Measurements from ENCODE around the gene ZMYND15. TPM values are rescaled to one million over a fixed set of nuclear protein-coding genes. Genes with fewer than 3 reads are reported as not detected.

The ZMYND15 gene
- polyA plus RNA-seq, 1 experiment, result 0.14 TPM

GRCh38 chr17:4782652-4783051 is 43.0 kb downstream of the ZMYND15 start:
- H3K27me3 ChIP-seq (ENCODE audit: control insufficient read depth, insufficient read depth, low read length), result peaks cover 65% of the 10 kb centered on the region
- H3K9me3 ChIP-seq (ENCODE audit: control insufficient read depth, insufficient read depth, low read length), result peaks cover 6% of the 10 kb centered on the region; the same call in 1 of the 2 replicates
- no peak overlapping the region for H3K4me3 ChIP-seq (ENCODE audit: low read depth, low read length)
- TF ChIP-seq CTCF (IDR thresholded peaks at IDR 0.05; ENCODE audit: low read depth, low read length), result no peak
- no peak for DNase-seq (ENCODE audit: low read depth, low spot score)
- H3K27ac ChIP-seq (ENCODE audit: low read depth, low read length), result no peak overlapping the region
- ChIA-PET POLR2A (no interaction called here), CTCF (no interaction called here)

- ChIA-PET CTCF (interaction anchor here (0.7 to 5.7 kb wide), 2 partner anchors 104 kb away, joined by 3 to 46 read pairs; no protein-coding TSS in a partner anchor), POLR2A (interaction anchor here (0.5 to 0.7 kb wide), 2 partner anchors 75 to 243 kb away, joined by 3 to 9 read pairs; partner anchors contain the start of gene ARRB2)
- peak overlapping the region; percentile 22 for H3K4me3 ChIP-seq (ENCODE audit: low read depth, low read length)
Observed at GRCh38 chr17:4785311-4786105, 45.9 kb downstream of the ZMYND15 start.

GRCh38 chr17:4786106-4786511 is 46.5 kb downstream of the ZMYND15 start, which contains the start of gene VMO1:
TSS of gene VMO1 (minus strand) at chr17:4786364. CDS start at chr17:4786352, 12 bp downstream.
- peaks cover 6% of the 10 kb centered on the region; the same call in 1 of the 2 replicates for H3K9me3 ChIP-seq (ENCODE audit: control insufficient read depth, insufficient read depth, low read length)
- no peak within 1 kb of the TSS for H3K27ac ChIP-seq (ENCODE audit: low read depth, low read length)
- ChIA-PET POLR2A (interaction anchor here (0.5 to 0.7 kb wide), 2 partner anchors 76 to 243 kb away, joined by 3 to 9 read pairs; partner anchors contain the start of gene ARRB2), CTCF (interaction anchor here (0.6 to 5.7 kb wide), 4 partner anchors 52 to 116 kb away, joined by 3 to 46 read pairs (median 6); partner anchors contain the start of gene CHRNE)
- peak within 1 kb of the TSS; percentile 22 for H3K4me3 ChIP-seq (ENCODE audit: low read depth, low read length)
- no peak for TF ChIP-seq CTCF (IDR thresholded peaks at IDR 0.05; ENCODE audit: low read depth, low read length)
- no peak for DNase-seq (ENCODE audit: low read depth, low spot score)
- peaks cover 40% of the 10 kb centered on the region for H3K27me3 ChIP-seq (ENCODE audit: control insufficient read depth, insufficient read depth, low read length)

More at GRCh38 chr17:4785311-4786105, 45.9 kb downstream of the ZMYND15 start:
- DNase-seq (ENCODE audit: low read depth, low spot score), result no peak
- no peak overlapping the region for H3K27ac ChIP-seq (ENCODE audit: low read depth, low read length)
- TF ChIP-seq CTCF (IDR thresholded peaks at IDR 0.05; ENCODE audit: low read depth, low read length), result no peak
- peaks cover 46% of the 10 kb centered on the region for H3K27me3 ChIP-seq (ENCODE audit: control insufficient read depth, insufficient read depth, low read length)
- peaks cover 6% of the 10 kb centered on the region; the same call in 1 of the 2 replicates for H3K9me3 ChIP-seq (ENCODE audit: control insufficient read depth, insufficient read depth, low read length)

- ChIA-PET POLR2A (interaction anchor here (0.7 to 1.2 kb wide), 2 partner anchors 9 to 76 kb away, joined by 3 to 4 read pairs; partner anchors contain the start of genes ARRB2 and PSMB6), CTCF (interaction anchor here (0.6 to 5.7 kb wide), 4 partner anchors 51 to 116 kb away, joined by 3 to 46 read pairs (median 6); partner anchors contain the start of gene CHRNE)
- Histone ChIP-seq H3K9me3 (ENCODE audit: control insufficient read depth, insufficient read depth, low read length) (peaks cover 6% of the 10 kb centered on the region; the same call in 1 of the 2 replicates), H3K27me3 (ENCODE audit: control insufficient read depth, insufficient read depth, low read length) (peaks cover 40% of the 10 kb centered on the region), H3K27ac (ENCODE audit: low read depth, low read length) (no peak overlapping the region), H3K4me3 (ENCODE audit: low read depth, low read length) (no peak overlapping the region)
- no peak for TF ChIP-seq CTCF (IDR thresholded peaks at IDR 0.05; ENCODE audit: low read depth, low read length)
- DNase-seq (ENCODE audit: low read depth, low spot score), result no peak
Observed at GRCh38 chr17:4786516-4786915, 46.9 kb downstream of the ZMYND15 start.
